Measurements from ENCODE around the gene PARD3.
"Not testable (repeated sequence)": the region's sequence is repeated elsewhere in the genome, so short reads cannot be mapped to it uniquely, and the experiment has no call there.

PARD3 gene

GRCh38 chr10:34454590-34455261, 360.4 kb downstream of the PARD3 start:
- no peak overlapping the region for H3K27ac ChIP-seq (ENCODE audit: low read length)
- H3K9me3 ChIP-seq (ENCODE audit: control insufficient read depth in 2 of 2, low read length in 2 of 2) = no peaks in the 10 kb centered on the region
- no peak overlapping the region for H3K4me3 ChIP-seq (ENCODE audit: low read length in 2 of 2)
- no peaks in the 10 kb centered on the region for H3K4me1 ChIP-seq (ENCODE audit: control insufficient read depth, insufficient read depth, low read length)
- H3K36me3 ChIP-seq (ENCODE audit: control insufficient read depth in 2 of 2, insufficient read depth in 2 of 2, low read length in 2 of 2) = no peaks in the 10 kb centered on the region
- H3K27me3 ChIP-seq (ENCODE audit: control insufficient read depth in 1 of 2, insufficient read depth in 2 of 2, low read length in 2 of 2) = no peaks in the 10 kb centered on the region
- no peak overlapping the region for H3K9ac ChIP-seq (ENCODE audit: low read length in 2 of 2)

DNA sequence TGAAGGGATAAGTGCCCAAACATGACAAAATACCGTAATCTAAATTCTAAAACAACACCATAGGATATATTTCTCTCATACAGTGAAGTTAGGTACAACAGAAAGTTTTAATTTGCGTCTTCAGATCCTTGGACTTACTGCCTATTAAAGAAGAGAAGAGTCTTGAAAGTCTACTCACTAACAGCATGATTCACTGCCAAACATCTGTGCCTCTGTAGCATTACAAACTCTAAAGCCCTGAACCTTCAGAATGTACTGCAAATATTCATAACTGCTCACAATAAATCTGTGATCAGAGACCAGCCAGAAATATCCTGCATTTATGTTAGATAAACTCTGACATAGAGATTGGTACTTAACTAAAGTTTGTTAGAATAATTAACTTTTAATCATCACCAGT, 365.3 kb downstream of the PARD3 start:
- H3K9me3 ChIP-seq (ENCODE audit: control insufficient read depth in 2 of 2, low read length in 2 of 2) = no peaks in the 10 kb centered on the region
- H3K4me3 ChIP-seq (ENCODE audit: low read length in 2 of 2) = no peak overlapping the region
- H3K36me3 ChIP-seq (ENCODE audit: control insufficient read depth in 2 of 2, insufficient read depth in 2 of 2, low read length in 2 of 2) = no peaks in the 10 kb centered on the region
- H3K9ac ChIP-seq (ENCODE audit: low read length in 2 of 2) = no peak overlapping the region
- no peaks in the 10 kb centered on the region for H3K27me3 ChIP-seq (ENCODE audit: control insufficient read depth in 1 of 2, insufficient read depth in 2 of 2, low read length in 2 of 2)
- no peaks in the 10 kb centered on the region for H3K4me1 ChIP-seq (ENCODE audit: control insufficient read depth, insufficient read depth, low read length)
- no peak overlapping the region for H3K27ac ChIP-seq (ENCODE audit: low read length)

DNA sequence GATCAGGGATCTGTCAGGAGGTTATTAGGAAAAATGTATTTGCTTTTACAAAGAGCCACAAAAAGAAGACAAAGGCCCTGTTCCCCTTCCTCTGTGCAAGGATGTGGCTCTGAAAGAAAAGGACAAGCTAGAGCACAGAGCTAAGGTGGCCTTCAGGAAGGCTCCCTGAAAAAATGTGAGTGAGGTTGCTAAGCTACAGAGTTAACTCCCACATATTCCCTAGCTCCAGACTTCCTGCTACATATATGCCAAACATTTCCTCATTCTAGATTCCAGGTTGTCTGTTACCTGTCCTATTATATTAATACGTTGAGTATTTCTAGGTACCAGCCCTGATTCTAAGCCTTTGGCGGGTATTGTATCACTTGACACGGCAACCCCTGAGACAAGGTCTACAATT, 369.0 kb downstream of the PARD3 start:
- no peak overlapping the region for H3K9ac ChIP-seq (ENCODE audit: low read length in 2 of 2)
- H3K4me3 ChIP-seq (ENCODE audit: low read length in 2 of 2) = no peak overlapping the region
- no peaks in the 10 kb centered on the region for H3K4me1 ChIP-seq (ENCODE audit: control insufficient read depth, insufficient read depth, low read length)
- no peaks in the 10 kb centered on the region for H3K27me3 ChIP-seq (ENCODE audit: control insufficient read depth in 1 of 2, insufficient read depth in 2 of 2, low read length in 2 of 2)
- H3K36me3 ChIP-seq (ENCODE audit: control insufficient read depth in 2 of 2, insufficient read depth in 2 of 2, low read length in 2 of 2) = no peaks in the 10 kb centered on the region
- H3K9me3 ChIP-seq (ENCODE audit: control insufficient read depth in 2 of 2, low read length in 2 of 2) = no peaks in the 10 kb centered on the region
- H3K27ac ChIP-seq (ENCODE audit: low read length) = no peak overlapping the region

GRCh38 chr10:34444223-34445183, 370.6 kb downstream of the PARD3 start:
- Histone ChIP-seq H3K9me3 (ENCODE audit: control insufficient read depth in 2 of 2, low read length in 2 of 2) (no peaks in the 10 kb centered on the region), H3K27ac (ENCODE audit: low read length) (no peak overlapping the region), H3K4me3 (ENCODE audit: low read length in 2 of 2) (no peak overlapping the region), H3K4me1 (ENCODE audit: control insufficient read depth, insufficient read depth, low read length) (no peaks in the 10 kb centered on the region), H3K36me3 (ENCODE audit: control insufficient read depth in 2 of 2, insufficient read depth in 2 of 2, low read length in 2 of 2) (no peaks in the 10 kb centered on the region), H3K27me3 (ENCODE audit: control insufficient read depth in 1 of 2, insufficient read depth in 2 of 2, low read length in 2 of 2) (no peaks in the 10 kb centered on the region), H3K9ac (ENCODE audit: low read length in 2 of 2) (no peak overlapping the region)

DNA sequence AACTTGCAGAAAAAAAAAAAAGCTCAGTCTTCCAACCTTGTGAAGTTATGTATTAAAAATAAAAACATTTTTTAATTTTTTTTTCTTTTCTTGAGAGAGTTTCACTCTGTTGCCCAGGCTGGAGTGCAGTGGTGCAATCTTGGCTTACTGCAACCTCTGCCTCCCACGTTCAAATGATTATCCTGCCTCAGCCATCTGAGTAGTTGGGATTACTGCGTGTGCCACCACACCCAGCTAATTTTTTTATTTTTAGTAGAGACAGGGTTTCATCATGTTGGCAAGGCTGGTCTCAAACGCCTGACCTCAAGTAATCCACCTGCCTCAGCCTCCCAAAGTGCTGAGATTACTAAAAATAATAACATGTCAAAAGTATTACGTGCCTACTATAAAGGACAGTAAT, 375.7 kb downstream of the PARD3 start:
- not testable (repeated sequence) for H3K27ac ChIP-seq (ENCODE audit: low read length); H3K4me3 ChIP-seq (ENCODE audit: low read length in 2 of 2); H3K9ac ChIP-seq (ENCODE audit: low read length in 2 of 2); H3K9me3 ChIP-seq (ENCODE audit: control insufficient read depth in 2 of 2, low read length in 2 of 2); H3K4me1 ChIP-seq (ENCODE audit: control insufficient read depth, insufficient read depth, low read length); H3K27me3 ChIP-seq (ENCODE audit: control insufficient read depth in 1 of 2, insufficient read depth in 2 of 2, low read length in 2 of 2); H3K36me3 ChIP-seq (ENCODE audit: control insufficient read depth in 2 of 2, insufficient read depth in 2 of 2, low read length in 2 of 2)

- Histone ChIP-seq H3K4me3 (ENCODE audit: low read length in 2 of 2) (no peak overlapping the region), H3K4me1 (ENCODE audit: control insufficient read depth, insufficient read depth, low read length) (no peaks in the 10 kb centered on the region), H3K27me3 (ENCODE audit: control insufficient read depth in 1 of 2, insufficient read depth in 2 of 2, low read length in 2 of 2) (no peaks in the 10 kb centered on the region), H3K9ac (ENCODE audit: low read length in 2 of 2) (no peak overlapping the region), H3K36me3 (ENCODE audit: control insufficient read depth in 2 of 2, insufficient read depth in 2 of 2, low read length in 2 of 2) (no peaks in the 10 kb centered on the region), H3K9me3 (ENCODE audit: control insufficient read depth in 2 of 2, low read length in 2 of 2) (no peaks in the 10 kb centered on the region), H3K27ac (ENCODE audit: low read length) (no peak overlapping the region)
These were observed 376.4 kb downstream of the PARD3 start for GRCh38 chr10:34438741-34439140.

DNA sequence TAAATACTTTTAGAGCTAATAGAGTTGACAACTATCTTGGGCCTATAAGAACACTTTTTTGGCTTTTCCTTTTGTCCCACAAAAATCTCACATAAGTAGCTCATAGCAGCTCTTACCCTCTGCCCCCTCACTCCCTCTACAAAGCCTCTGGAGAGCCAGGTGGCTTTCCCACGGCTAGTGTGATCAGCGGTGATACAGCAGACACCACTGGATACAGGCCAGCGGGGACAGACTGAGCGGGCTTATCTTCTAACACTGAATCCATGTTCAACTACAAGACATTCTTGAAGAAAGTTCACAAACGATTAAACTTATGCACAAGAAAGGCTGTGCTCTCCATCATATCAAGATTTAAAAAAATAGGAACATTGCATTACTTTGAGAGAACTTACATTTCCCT, 377.2 kb downstream of the PARD3 start:
- H3K9me3 ChIP-seq (ENCODE audit: control insufficient read depth in 2 of 2, low read length in 2 of 2) = no peaks in the 10 kb centered on the region
- H3K36me3 ChIP-seq (ENCODE audit: control insufficient read depth in 2 of 2, insufficient read depth in 2 of 2, low read length in 2 of 2) = no peaks in the 10 kb centered on the region
- H3K9ac ChIP-seq (ENCODE audit: low read length in 2 of 2) = no peak overlapping the region
- H3K4me1 ChIP-seq (ENCODE audit: control insufficient read depth, insufficient read depth, low read length) = no peaks in the 10 kb centered on the region
- no peak overlapping the region for H3K27ac ChIP-seq (ENCODE audit: low read length)
- no peak overlapping the region for H3K4me3 ChIP-seq (ENCODE audit: low read length in 2 of 2)
- H3K27me3 ChIP-seq (ENCODE audit: control insufficient read depth in 1 of 2, insufficient read depth in 2 of 2, low read length in 2 of 2) = no peaks in the 10 kb centered on the region

DNA sequence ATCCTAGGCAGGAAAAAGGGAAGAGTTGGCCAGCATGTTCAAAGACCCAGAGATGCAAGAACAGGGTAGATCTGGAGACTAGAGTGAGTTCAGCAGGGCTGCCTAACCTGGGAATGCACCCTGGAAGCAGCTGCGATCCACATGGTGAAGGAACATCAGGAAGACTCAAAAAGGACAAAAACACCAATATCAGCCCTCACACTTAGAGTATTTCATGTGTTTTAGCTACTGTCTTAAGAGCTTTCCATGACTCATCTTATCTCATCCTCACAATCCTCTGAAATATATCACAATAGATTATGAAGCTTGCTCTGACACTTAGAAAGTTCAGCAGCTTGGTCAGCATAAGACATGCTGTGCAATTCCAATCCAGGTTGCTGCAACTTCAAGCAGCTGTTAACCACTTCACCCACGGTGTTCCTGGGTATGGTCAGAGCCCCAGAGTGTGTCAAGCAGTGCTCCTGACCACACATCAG, 380.9 kb downstream of the PARD3 start:
- H3K9me3 ChIP-seq (ENCODE audit: control insufficient read depth in 2 of 2, low read length in 2 of 2) = no peaks in the 10 kb centered on the region
- H3K9ac ChIP-seq (ENCODE audit: low read length in 2 of 2) = no peak overlapping the region
- no peak overlapping the region for H3K4me3 ChIP-seq (ENCODE audit: low read length in 2 of 2)
- H3K27me3 ChIP-seq (ENCODE audit: control insufficient read depth in 1 of 2, insufficient read depth in 2 of 2, low read length in 2 of 2) = no peaks in the 10 kb centered on the region
- no peaks in the 10 kb centered on the region for H3K36me3 ChIP-seq (ENCODE audit: control insufficient read depth in 2 of 2, insufficient read depth in 2 of 2, low read length in 2 of 2)
- H3K4me1 ChIP-seq (ENCODE audit: control insufficient read depth, insufficient read depth, low read length) = no peaks in the 10 kb centered on the region
- H3K27ac ChIP-seq (ENCODE audit: low read length) = no peak overlapping the region

GRCh38 chr10:34433241-34434076, 381.6 kb downstream of the PARD3 start:
- Histone ChIP-seq H3K9ac (ENCODE audit: low read length in 2 of 2) (no peak overlapping the region), H3K9me3 (ENCODE audit: control insufficient read depth in 2 of 2, low read length in 2 of 2) (no peaks in the 10 kb centered on the region), H3K4me1 (ENCODE audit: control insufficient read depth, insufficient read depth, low read length) (no peaks in the 10 kb centered on the region), H3K36me3 (ENCODE audit: control insufficient read depth in 2 of 2, insufficient read depth in 2 of 2, low read length in 2 of 2) (no peaks in the 10 kb centered on the region), H3K27me3 (ENCODE audit: control insufficient read depth in 1 of 2, insufficient read depth in 2 of 2, low read length in 2 of 2) (no peaks in the 10 kb centered on the region), H3K4me3 (ENCODE audit: low read length in 2 of 2) (no peak overlapping the region), H3K27ac (ENCODE audit: low read length) (no peak overlapping the region)

DNA sequence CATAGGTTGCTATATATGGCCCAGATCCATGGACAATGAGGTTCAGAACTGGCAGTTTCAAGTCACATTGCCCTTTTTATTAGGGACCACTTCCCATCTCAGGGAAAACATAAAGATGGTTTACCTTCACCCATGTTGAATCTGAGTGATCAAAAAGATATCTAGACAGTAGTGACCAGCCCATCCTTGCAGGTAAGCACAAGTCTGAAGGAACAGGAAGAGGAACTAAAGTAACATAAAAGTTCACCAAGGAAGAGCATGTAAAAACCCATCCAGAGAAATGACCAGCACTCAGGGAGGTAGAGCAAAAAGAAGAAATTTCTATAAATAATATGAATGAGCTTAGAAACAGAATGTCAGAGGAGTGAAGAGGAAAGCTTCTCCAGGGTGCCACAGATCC, 382.5 kb downstream of the PARD3 start:
- Histone ChIP-seq H3K27ac (ENCODE audit: low read length) (no peak overlapping the region), H3K4me1 (ENCODE audit: control insufficient read depth, insufficient read depth, low read length) (no peaks in the 10 kb centered on the region)

More for the DNA sequence above, 382.5 kb downstream of the PARD3 start:
- Histone ChIP-seq H3K9ac (ENCODE audit: low read length in 2 of 2) (no peak overlapping the region), H3K36me3 (ENCODE audit: control insufficient read depth in 2 of 2, insufficient read depth in 2 of 2, low read length in 2 of 2) (no peaks in the 10 kb centered on the region), H3K27me3 (ENCODE audit: control insufficient read depth in 1 of 2, insufficient read depth in 2 of 2, low read length in 2 of 2) (no peaks in the 10 kb centered on the region), H3K4me3 (ENCODE audit: low read length in 2 of 2) (no peak overlapping the region), H3K9me3 (ENCODE audit: control insufficient read depth in 2 of 2, low read length in 2 of 2) (no peaks in the 10 kb centered on the region)

Data from stomach smooth muscle (tissue), 2 donors.